Measurements from ENCODE around the gene SLC38A2.

SLC38A2 gene

GRCh38 chr12:46389031-46389616 is 16.6 kb upstream of the SLC38A2 start:
- Histone ChIP-seq H3K79me2 (ENCODE audit: insufficient read depth, low read length) (peaks cover 18% of the 10 kb centered on the region), H3K4me1 (ENCODE audit: insufficient read depth, low read length, poor library complexity, severe bottlenecking) (peaks cover 86% of the 10 kb centered on the region), H2AFZ (ENCODE audit: low read length) (no peak overlapping the region), H3K36me3 (ENCODE audit: insufficient read depth, low read length) (no peaks in the 10 kb centered on the region), H3K4me3 (ENCODE audit: low read length, poor library complexity, severe bottlenecking) (no peak overlapping the region), H3K4me2 (ENCODE audit: low read depth, low read length, poor library complexity, severe bottlenecking) (peak overlapping the region; percentile 53), H3K9ac (ENCODE audit: low read depth, low read length, poor library complexity, severe bottlenecking) (peak overlapping the region; percentile 28), H3K9me2 (replicated peaks; ENCODE audit: low read depth, low read length) (no peaks in the 10 kb centered on the region), H3K9me3 (ENCODE audit: insufficient read depth, low read depth, low read length) (no peaks in the 10 kb centered on the region), H3K27me3 (ENCODE audit: insufficient read depth, low read length, poor library complexity, severe bottlenecking) (no peaks in the 10 kb centered on the region), H3F3A (ENCODE audit: low read depth) (0 out of 2 replicates have a peak, but pooled peaks cover 3% of the 10 kb centered on the region), H4K20me1 (ENCODE audit: insufficient read depth, low read length, poor library complexity, severe bottlenecking) (no peaks in the 10 kb centered on the region)
- TF ChIP-seq, protein P1, sequence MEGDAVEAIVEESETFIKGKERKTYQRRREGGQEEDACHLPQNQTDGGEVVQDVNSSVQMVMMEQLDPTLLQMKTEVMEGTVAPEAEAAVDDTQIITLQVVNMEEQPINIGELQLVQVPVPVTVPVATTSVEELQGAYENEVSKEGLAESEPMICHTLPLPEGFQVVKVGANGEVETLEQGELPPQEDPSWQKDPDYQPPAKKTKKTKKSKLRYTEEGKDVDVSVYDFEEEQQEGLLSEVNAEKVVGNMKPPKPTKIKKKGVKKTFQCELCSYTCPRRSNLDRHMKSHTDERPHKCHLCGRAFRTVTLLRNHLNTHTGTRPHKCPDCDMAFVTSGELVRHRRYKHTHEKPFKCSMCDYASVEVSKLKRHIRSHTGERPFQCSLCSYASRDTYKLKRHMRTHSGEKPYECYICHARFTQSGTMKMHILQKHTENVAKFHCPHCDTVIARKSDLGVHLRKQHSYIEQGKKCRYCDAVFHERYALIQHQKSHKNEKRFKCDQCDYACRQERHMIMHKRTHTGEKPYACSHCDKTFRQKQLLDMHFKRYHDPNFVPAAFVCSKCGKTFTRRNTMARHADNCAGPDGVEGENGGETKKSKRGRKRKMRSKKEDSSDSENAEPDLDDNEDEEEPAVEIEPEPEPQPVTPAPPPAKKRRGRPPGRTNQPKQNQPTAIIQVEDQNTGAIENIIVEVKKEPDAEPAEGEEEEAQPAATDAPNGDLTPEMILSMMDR (conservative IDR thresholded peaks at IDR 0.05; ENCODE audit: low read length) = no peak
- no peak for TF ChIP-seq EZH2phosphoT487 (IDR thresholded peaks at IDR 0.05; ENCODE audit: borderline replicate concordance)

- H3K4me1 ChIP-seq (ENCODE audit: insufficient read depth, low read length, poor library complexity, severe bottlenecking) = peaks cover 88% of the 10 kb centered on the region
- 0 out of 2 replicates have a peak, but pooled peaks cover 3% of the 10 kb centered on the region for H3F3A ChIP-seq (ENCODE audit: low read depth)
- peaks cover 21% of the 10 kb centered on the region for H3K79me2 ChIP-seq (ENCODE audit: insufficient read depth, low read length)
- peak overlapping the region; percentile 53 for H3K4me2 ChIP-seq (ENCODE audit: low read depth, low read length, poor library complexity, severe bottlenecking)
- H3K9ac ChIP-seq (ENCODE audit: low read depth, low read length, poor library complexity, severe bottlenecking) = peak overlapping the region; percentile 28
- H3K4me3 ChIP-seq (ENCODE audit: low read length, poor library complexity, severe bottlenecking) = peak overlapping the region; percentile 37
- TF ChIP-seq, protein P1 (conservative IDR thresholded peaks at IDR 0.05; ENCODE audit: low read length) = no peak
- TF ChIP-seq EZH2phosphoT487 (IDR thresholded peaks at IDR 0.05; ENCODE audit: borderline replicate concordance) = no peak
- no peaks in the 10 kb centered on the region for H3K36me3 ChIP-seq (ENCODE audit: insufficient read depth, low read length)
- no peak overlapping the region for H2AFZ ChIP-seq (ENCODE audit: low read length)
- H3K9me2 ChIP-seq (replicated peaks; ENCODE audit: low read depth, low read length) = no peaks in the 10 kb centered on the region
- H3K27me3 ChIP-seq (ENCODE audit: insufficient read depth, low read length, poor library complexity, severe bottlenecking) = no peaks in the 10 kb centered on the region
- no peaks in the 10 kb centered on the region for H3K9me3 ChIP-seq (ENCODE audit: insufficient read depth, low read depth, low read length)
- no peaks in the 10 kb centered on the region for H4K20me1 ChIP-seq (ENCODE audit: insufficient read depth, low read length, poor library complexity, severe bottlenecking)
Measured at GRCh38 chr12:46388427-46389021, 16.0 kb upstream of the SLC38A2 start.

DNA sequence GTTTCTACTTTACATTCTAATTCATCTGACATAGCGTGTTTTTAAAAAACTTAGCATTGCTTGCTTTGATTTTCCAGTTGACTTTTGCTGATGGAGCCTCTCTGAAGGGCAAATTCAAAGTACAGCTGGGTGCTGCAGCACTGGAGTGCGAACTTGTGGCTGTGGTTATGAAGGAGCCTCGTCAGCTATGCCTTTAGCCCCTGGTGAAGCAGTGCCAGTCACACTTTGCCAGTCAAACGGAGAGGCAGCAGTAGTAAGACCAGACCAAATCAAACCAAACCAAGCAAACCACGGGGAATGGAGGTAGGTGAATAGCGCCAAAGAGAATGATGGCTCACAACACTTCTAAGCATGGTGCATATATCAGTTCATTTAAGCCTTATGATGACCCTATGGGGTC is 15.1 kb upstream of the SLC38A2 start:
- TF ChIP-seq, protein P1 (conservative IDR thresholded peaks at IDR 0.05; ENCODE audit: low read length) = no peak
- no peak for TF ChIP-seq EZH2phosphoT487 (IDR thresholded peaks at IDR 0.05; ENCODE audit: borderline replicate concordance)
- peaks cover 21% of the 10 kb centered on the region for H3K79me2 ChIP-seq (ENCODE audit: insufficient read depth, low read length)
- no peaks in the 10 kb centered on the region for H3K9me3 ChIP-seq (ENCODE audit: insufficient read depth, low read depth, low read length)
- H3K4me3 ChIP-seq (ENCODE audit: low read length, poor library complexity, severe bottlenecking) = peak overlapping the region; percentile 37
- no peaks in the 10 kb centered on the region for H3K9me2 ChIP-seq (replicated peaks; ENCODE audit: low read depth, low read length)
- 0 out of 2 replicates have a peak, but pooled peaks cover 3% of the 10 kb centered on the region for H3F3A ChIP-seq (ENCODE audit: low read depth)
- H3K4me2 ChIP-seq (ENCODE audit: low read depth, low read length, poor library complexity, severe bottlenecking) = peak overlapping the region; percentile 53
- no peaks in the 10 kb centered on the region for H4K20me1 ChIP-seq (ENCODE audit: insufficient read depth, low read length, poor library complexity, severe bottlenecking)
- no peaks in the 10 kb centered on the region for H3K27me3 ChIP-seq (ENCODE audit: insufficient read depth, low read length, poor library complexity, severe bottlenecking)
- no peak overlapping the region for H2AFZ ChIP-seq (ENCODE audit: low read length)
- peaks cover 87% of the 10 kb centered on the region for H3K4me1 ChIP-seq (ENCODE audit: insufficient read depth, low read length, poor library complexity, severe bottlenecking)
- H3K36me3 ChIP-seq (ENCODE audit: insufficient read depth, low read length) = no peaks in the 10 kb centered on the region
- H3K9ac ChIP-seq (ENCODE audit: low read depth, low read length, poor library complexity, severe bottlenecking) = peak overlapping the region; percentile 28
